BLaER1 treated with 17β-estradiol and CSF1 and Interleukin-3, amounts not matched to agents 10 nM and 100 nM (cell line): Measurements from ENCODE around the gene AHRR.

ENCODE experiments used
- H3K27ac ChIP-seq, 11 experiments: shearing (Covaris generic); formaldehyde crosslinking; 2 replicates each; pipeline ENCODE4 v1.8.1; 2022
- H3K27me3 ChIP-seq, 11 experiments: shearing (Covaris generic); formaldehyde crosslinking; 2 replicates each; pipeline ENCODE4 v1.8.1; 2022
- H3K36me3 ChIP-seq, 11 experiments: shearing (Covaris generic); formaldehyde crosslinking; 2 replicates each; pipeline ENCODE4 v1.8.1; 2022
- H3K4me1 ChIP-seq, 10 experiments: shearing (Covaris generic); formaldehyde crosslinking; 2 replicates each; pipeline ENCODE4 v1.8.1; 2022
- H3K4me2 ChIP-seq, 11 experiments: shearing (Covaris generic); formaldehyde crosslinking; 2 replicates each; pipeline ENCODE4 v1.8.1; 2022
- H3K4me3 ChIP-seq, 10 experiments: shearing (Covaris generic); formaldehyde crosslinking; 2 replicates each; pipeline ENCODE4 v1.8.1; 2022
- H3K9ac ChIP-seq, 11 experiments: shearing (Covaris generic); formaldehyde crosslinking; 2 replicates each; pipeline ENCODE4 v1.8.1; 2022
- H3K9me3 ChIP-seq, 11 experiments: shearing (Covaris generic); formaldehyde crosslinking; replicated peaks in 1 of 11; 2 replicates each; pipeline ENCODE4 v1.8.1; 2022
- H4K20me1 ChIP-seq, 11 experiments: shearing (Covaris generic); formaldehyde crosslinking; 2 replicates each; pipeline ENCODE4 v1.8.1; 2022
- Cebpa-rat ChIP-seq, 11 experiments: shearing (Covaris generic); IDR thresholded peaks; 2 replicates each; pipeline ENCODE4 v1.8.1; 2022

AHRR gene

GRCh38 chr5:310941-311434, 10.5 kb upstream of the AHRR start:
- Histone ChIP-seq H3K4me2 (peak overlapping the region; percentile 76 to 91 (median 87)), H3K4me1 (peaks cover 43 to 90% (median 87%) of the 10 kb centered on the region in 10 experiments), H3K9me3 (no peaks in the 10 kb centered on the region), H3K27me3 (no peaks in the 10 kb centered on the region; a peak in 1 of 22 replicates), H3K4me3 (peak overlapping the region in 2 of 10 experiments; percentile 12 to 17; a peak in 2 of 20 replicates), H3K9ac (peak overlapping the region in 6 of 11 experiments; percentile 5 to 31 (median 20); a peak in 6 of 22 replicates), H3K27ac (peak overlapping the region in 2 of 11 experiments; percentile 7 to 29; a peak in 1 of 22 replicates), H3K36me3 (peaks cover 32 to 86% (median 59%) of the 10 kb centered on the region in 11 experiments), H4K20me1 (peaks cover 99 to 100% (median 100%) of the 10 kb centered on the region in 11 experiments)
- no peak for TF ChIP-seq Cebpa-rat (IDR thresholded peaks at IDR 0.05)

GRCh38 chr5:311963-312362, 9.6 kb upstream of the AHRR start:
- Histone ChIP-seq H3K9ac (peak overlapping the region in 4 of 11 experiments; percentile 5 to 31 (median 12); a peak in 1 of 22 replicates), H3K4me2 (peak overlapping the region; percentile 76 to 91 (median 87)), H3K36me3 (peaks cover 22 to 85% (median 49%) of the 10 kb centered on the region in 11 experiments), H3K9me3 (no peaks in the 10 kb centered on the region), H3K4me3 (no peak overlapping the region), H3K4me1 (peaks cover 49 to 99% (median 97%) of the 10 kb centered on the region in 10 experiments), H3K27ac (peak overlapping the region in 1 of 11 experiments; percentile 33; a peak in 1 of 22 replicates), H4K20me1 (peaks cover 100% of the 10 kb centered on the region in 11 experiments), H3K27me3 (no peaks in the 10 kb centered on the region; a peak in 1 of 22 replicates)
- no peak for TF ChIP-seq Cebpa-rat (IDR thresholded peaks at IDR 0.05)

GRCh38 chr5:312845-313244, 8.7 kb upstream of the AHRR start:
- Histone ChIP-seq H3K4me3 (no peak overlapping the region), H3K9me3 (no peaks in the 10 kb centered on the region), H3K27ac (no peak overlapping the region), H3K9ac (0 out of 22 replicates have a peak overlapping the region, but pooled peaks of 1 of the 11 experiments have one; percentile 18), H3K27me3 (no peaks in the 10 kb centered on the region; a peak in 1 of 22 replicates), H3K4me1 (peaks cover 52 to 98% (median 97%) of the 10 kb centered on the region in 10 experiments), H4K20me1 (peaks cover 96 to 98% (median 97%) of the 10 kb centered on the region in 11 experiments), H3K4me2 (peak overlapping the region in 8 of 11 experiments; percentile 76 to 91 (median 88); a peak in 13 of 22 replicates), H3K36me3 (peaks cover 14 to 76% (median 40%) of the 10 kb centered on the region in 11 experiments)
- TF ChIP-seq Cebpa-rat (IDR thresholded peaks at IDR 0.05): no peak

GRCh38 chr5:313265-313664, 8.2 kb upstream of the AHRR start:
- Histone ChIP-seq H3K4me1 (peaks cover 49 to 94% (median 94%) of the 10 kb centered on the region in 10 experiments), H4K20me1 (peaks cover 92 to 95% (median 94%) of the 10 kb centered on the region in 11 experiments), H3K4me2 (peak overlapping the region in 7 of 11 experiments; percentile 12 to 91 (median 87); a peak in 11 of 22 replicates), H3K36me3 (peaks cover 9 to 72% (median 36%) of the 10 kb centered on the region in 11 experiments), H3K9ac (0 out of 22 replicates have a peak overlapping the region, but pooled peaks of 1 of the 11 experiments have one; percentile 18), H3K27ac (no peak overlapping the region), H3K9me3 (no peaks in the 10 kb centered on the region), H3K4me3 (no peak overlapping the region), H3K27me3 (peaks cover 0 to 1% (median under 1%) of the 10 kb centered on the region in 11 experiments; a peak in 14 of 22 replicates)
- TF ChIP-seq Cebpa-rat (IDR thresholded peaks at IDR 0.05): no peak

GRCh38 chr5:313806-314376, 7.6 kb upstream of the AHRR start:
- H3K27me3 ChIP-seq: peaks cover 5 to 7% (median 7%) of the 10 kb centered on the region in 11 experiments
- peaks cover 8 to 66% (median 35%) of the 10 kb centered on the region in 11 experiments for H3K36me3 ChIP-seq
- H3K9me3 ChIP-seq: no peaks in the 10 kb centered on the region
- peak overlapping the region in 8 of 11 experiments; percentile 3 to 91 (median 86); a peak in 13 of 22 replicates for H3K4me2 ChIP-seq
- peaks cover 85 to 95% (median 94%) of the 10 kb centered on the region in 11 experiments for H4K20me1 ChIP-seq
- no peak overlapping the region for H3K27ac ChIP-seq
- H3K4me3 ChIP-seq: no peak overlapping the region
- H3K9ac ChIP-seq: no peak overlapping the region
- peaks cover 49 to 94% (median 94%) of the 10 kb centered on the region in 10 experiments for H3K4me1 ChIP-seq
- no peak for TF ChIP-seq Cebpa-rat (IDR thresholded peaks at IDR 0.05)

GRCh38 chr5:314676-315487, 6.6 kb upstream of the AHRR start:
- Histone ChIP-seq H3K9ac (peak overlapping the region in 1 of 11 experiments; percentile 7; a peak in 1 of 22 replicates), H3K9me3 (no peaks in the 10 kb centered on the region), H3K4me3 (no peak overlapping the region), H3K4me2 (peak overlapping the region in 9 of 11 experiments; percentile 32 to 91 (median 73); a peak in 18 of 22 replicates), H3K27me3 (peaks cover 15 to 17% (median 17%) of the 10 kb centered on the region in 11 experiments), H3K36me3 (peaks cover 8 to 57% (median 35%) of the 10 kb centered on the region in 11 experiments; a peak in 20 of 22 replicates), H3K27ac (no peak overlapping the region), H4K20me1 (peaks cover 75 to 95% (median 93%) of the 10 kb centered on the region in 11 experiments), H3K4me1 (peaks cover 47 to 93% (median 91%) of the 10 kb centered on the region in 10 experiments)
- no peak for TF ChIP-seq Cebpa-rat (IDR thresholded peaks at IDR 0.05)

- peaks cover 39 to 93% (median 87%) of the 10 kb centered on the region in 10 experiments for H3K4me1 ChIP-seq
- H3K36me3 ChIP-seq: peaks cover 8 to 50% (median 35%) of the 10 kb centered on the region in 11 experiments; a peak in 19 of 22 replicates
- H3K27ac ChIP-seq: no peak overlapping the region
- peak overlapping the region in 2 of 11 experiments; percentile 7 to 15; a peak in 3 of 22 replicates for H3K9ac ChIP-seq
- peak overlapping the region in 9 of 11 experiments; percentile 32 to 91 (median 73); a peak in 18 of 22 replicates for H3K4me2 ChIP-seq
- H4K20me1 ChIP-seq: peaks cover 68 to 95% (median 93%) of the 10 kb centered on the region in 11 experiments
- H3K4me3 ChIP-seq: no peak overlapping the region; a peak in 2 of 20 replicates
- no peak for TF ChIP-seq Cebpa-rat (IDR thresholded peaks at IDR 0.05)
- no peaks in the 10 kb centered on the region for H3K9me3 ChIP-seq
- peaks cover 22 to 25% (median 24%) of the 10 kb centered on the region in 11 experiments for H3K27me3 ChIP-seq
Observed at GRCh38 chr5:315488-316209, 5.9 kb upstream of the AHRR start.
